ENCODE data around the gene ERBB4.

DNA sequence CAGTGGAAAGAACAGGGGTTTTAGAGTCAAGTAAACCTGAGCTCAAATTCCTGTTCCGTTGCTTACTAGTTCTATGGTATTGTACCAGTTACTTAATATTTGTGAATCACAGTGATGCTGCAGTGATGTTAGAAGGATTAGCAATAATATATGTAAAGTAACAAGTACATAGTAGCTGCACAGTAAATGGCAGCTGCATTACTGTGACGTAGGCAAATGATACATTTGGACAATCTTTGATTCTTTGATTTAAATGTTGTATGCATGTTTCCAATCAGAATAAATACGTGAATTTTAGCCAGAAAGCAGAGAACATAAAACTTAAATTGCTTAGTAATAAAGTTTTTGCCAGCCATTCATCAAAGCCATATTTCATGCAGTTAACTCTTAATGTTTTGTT is 243.0 kb downstream of the ERBB4 start:
- TF ChIP-seq HDAC6 (IDR thresholded peaks at IDR 0.05; ENCODE audit: unreplicated experiment) (no peak), EED (IDR thresholded peaks at IDR 0.05; ENCODE audit: low read depth) (no peak), EZH2 (IDR thresholded peaks at IDR 0.05; ENCODE audit: borderline replicate concordance, control insufficient read depth, low read depth, low read length) (no peak), BRCA1 (IDR thresholded peaks at IDR 0.05; ENCODE audit: low read depth, low read length) (no peak), MYC (IDR thresholded peaks at IDR 0.05; ENCODE audit: insufficient read depth, insufficient read length, insufficient replicate concordance, low read length, severe bottlenecking) (no peak), CHD2 (IDR thresholded peaks at IDR 0.05; ENCODE audit: borderline replicate concordance, low read depth, low read length) (no peak), MXI1 (IDR thresholded peaks at IDR 0.05; ENCODE audit: low read depth, low read length) (no peak), JUNB (IDR thresholded peaks at IDR 0.05) (no peak), KDM1A (IDR thresholded peaks at IDR 0.05; ENCODE audit: borderline replicate concordance) (no peak), NFIC (IDR thresholded peaks at IDR 0.05; ENCODE audit: low read depth, low read length) (no peak), WRNIP1 (IDR thresholded peaks at IDR 0.05; ENCODE audit: borderline replicate concordance, low read depth, low read length) (no peak)
- TF ChIP-seq, protein P1, sequence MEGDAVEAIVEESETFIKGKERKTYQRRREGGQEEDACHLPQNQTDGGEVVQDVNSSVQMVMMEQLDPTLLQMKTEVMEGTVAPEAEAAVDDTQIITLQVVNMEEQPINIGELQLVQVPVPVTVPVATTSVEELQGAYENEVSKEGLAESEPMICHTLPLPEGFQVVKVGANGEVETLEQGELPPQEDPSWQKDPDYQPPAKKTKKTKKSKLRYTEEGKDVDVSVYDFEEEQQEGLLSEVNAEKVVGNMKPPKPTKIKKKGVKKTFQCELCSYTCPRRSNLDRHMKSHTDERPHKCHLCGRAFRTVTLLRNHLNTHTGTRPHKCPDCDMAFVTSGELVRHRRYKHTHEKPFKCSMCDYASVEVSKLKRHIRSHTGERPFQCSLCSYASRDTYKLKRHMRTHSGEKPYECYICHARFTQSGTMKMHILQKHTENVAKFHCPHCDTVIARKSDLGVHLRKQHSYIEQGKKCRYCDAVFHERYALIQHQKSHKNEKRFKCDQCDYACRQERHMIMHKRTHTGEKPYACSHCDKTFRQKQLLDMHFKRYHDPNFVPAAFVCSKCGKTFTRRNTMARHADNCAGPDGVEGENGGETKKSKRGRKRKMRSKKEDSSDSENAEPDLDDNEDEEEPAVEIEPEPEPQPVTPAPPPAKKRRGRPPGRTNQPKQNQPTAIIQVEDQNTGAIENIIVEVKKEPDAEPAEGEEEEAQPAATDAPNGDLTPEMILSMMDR (IDR thresholded peaks at IDR 0.05 in 2 of 3, conservative IDR thresholded peaks at IDR 0.05 in 1 of 3; ENCODE audit: control insufficient read depth in 2 of 3, extremely low read depth in 1 of 3, insufficient read depth in 1 of 3, low read depth in 3 of 3, low read length in 3 of 3) = no peak
